ENCODE measurements around the gene MIF4GD. TPM values are rescaled to one million over a fixed set of nuclear protein-coding genes. Genes with fewer than 3 reads are reported as not detected.

Gene MIF4GD
- total and polyA plus RNA-seq, 10 of the 15 experiments (the other 5 are each of a cell fraction or from before 2014, with no cell fraction given): 22.8 to 96.2 (median 60.1) TPM

- no peak for TF ChIP-seq IRF5 (IDR thresholded peaks at IDR 0.05; ENCODE audit: borderline replicate concordance)
- no peak for TF ChIP-seq ZNF24 (IDR thresholded peaks at IDR 0.05)
- no peak for TF ChIP-seq ZNF207 (IDR thresholded peaks at IDR 0.05; ENCODE audit: borderline replicate concordance)
- no peak for TF ChIP-seq CBX3 (IDR thresholded peaks at IDR 0.05; ENCODE audit: borderline replicate concordance, low read depth)
- no peak for TF ChIP-seq PML (IDR thresholded peaks at IDR 0.05; ENCODE audit: low read length)
- TF ChIP-seq FOXK2 (IDR thresholded peaks at IDR 0.05): no peak
- TF ChIP-seq ATF7 (IDR thresholded peaks at IDR 0.05; ENCODE audit: low read depth): no peak
- TF ChIP-seq TBL1XR1 (IDR thresholded peaks at IDR 0.05; ENCODE audit: low read depth, low read length): no peak
Observed at GRCh38 chr17:75288359-75288758, 17.3 kb upstream of the MIF4GD start (continued).

- Histone ChIP-seq H3K79me2 (ENCODE audit: control insufficient read depth, insufficient read depth, low read length) (peaks cover 33% of the 10 kb centered on the region), H3K4me2 (ENCODE audit: control insufficient read depth, insufficient read depth) (peak overlapping the region; percentile 89), H3K27me3 (replicated peaks in 1 of 2; ENCODE audit: control insufficient read depth in 2 of 2, insufficient read depth in 2 of 2, low read length in 1 of 2) (no peaks in the 10 kb centered on the region), H3K27ac (ENCODE audit: control insufficient read depth, insufficient read depth) (no peak overlapping the region), H3K4me3 (peak overlapping the region; percentile 91), H2AFZ (ENCODE audit: control insufficient read depth, low read depth, low read length) (no peak overlapping the region), H3K4me1 (ENCODE audit: control insufficient read depth, insufficient read depth, low read length) (peaks cover 20% of the 10 kb centered on the region), H3K9ac (ENCODE audit: control insufficient read depth, insufficient read depth, low read length) (peak overlapping the region; percentile 66; the same call in 1 of the 2 replicates), H3K36me3 (ENCODE audit: control insufficient read depth in 2 of 2, insufficient read depth in 2 of 2, low read length in 1 of 2) (peaks cover 13 to 16% of the 10 kb centered on the region in 2 experiments), H4K20me1 (ENCODE audit: control insufficient read depth, insufficient read depth) (no peaks in the 10 kb centered on the region; the same call in 1 of the 2 replicates), H3K9me3 (replicated peaks; ENCODE audit: control insufficient read depth, insufficient read depth, low read length) (no peaks in the 10 kb centered on the region)
- intact Hi-C loops (cut with micrococcal nuclease; ENCODE audit: unreplicated experiment) (loop anchor here (5.0 kb wide), 1 partner anchor 35 kb away; no protein-coding TSS in a partner anchor), in situ Hi-C loops (cut with MboI) (no loop called here)
- ChIA-PET CTCF (interaction anchor here (0.9 to 2.8 kb wide), 3 partner anchors 16 to 125 kb away, joined by 4 to 46 read pairs (median 5); partner anchors contain the start of gene MIF4GD), RAD21 (ENCODE audit: unreplicated experiment) (no interaction called here), POLR2A (interaction anchor here (1.3 kb wide), 1 partner anchor 9 kb away, joined by 3 read pairs; no protein-coding TSS in a partner anchor), SMC1A (ENCODE audit: uncharacterized antibody, unreplicated experiment) (interaction anchor here (2.3 kb wide), 1 partner anchor 15 kb away, joined by 7 read pairs; no protein-coding TSS in a partner anchor)
- DNase-seq (ENCODE audit: low read depth, low spot score): no peak
- FAIRE-seq: no peak
- no peak for ATAC-seq
- BruUV-seq (replicated peaks): no TSS peak
- 77% methylated on average over 9 of the region's 9 CpGs for WGBS (ENCODE audit: insufficient coverage, insufficient replicate concordance, low lambda C conversion rate, missing lambda C conversion rate)
- TF ChIP-seq ZZZ3 (IDR thresholded peaks at IDR 0.05; ENCODE audit: control insufficient read depth, insufficient read length, low read depth) (no peak), NRF1 (conservative IDR thresholded peaks at IDR 0.05; ENCODE audit: low read depth, low read length) (no peak), REST (IDR thresholded peaks at IDR 0.05; ENCODE audit: low read depth, low read length) (no peak), IRF4 (IDR thresholded peaks at IDR 0.05; ENCODE audit: low read depth, low read length) (no peak), SREBF1 (IDR thresholded peaks at IDR 0.05; ENCODE audit: low read length) (no peak), HSF1 (IDR thresholded peaks at IDR 0.05; ENCODE audit: low read depth, low read length) (no peak)
- TF ChIP-seq, protein P1, sequence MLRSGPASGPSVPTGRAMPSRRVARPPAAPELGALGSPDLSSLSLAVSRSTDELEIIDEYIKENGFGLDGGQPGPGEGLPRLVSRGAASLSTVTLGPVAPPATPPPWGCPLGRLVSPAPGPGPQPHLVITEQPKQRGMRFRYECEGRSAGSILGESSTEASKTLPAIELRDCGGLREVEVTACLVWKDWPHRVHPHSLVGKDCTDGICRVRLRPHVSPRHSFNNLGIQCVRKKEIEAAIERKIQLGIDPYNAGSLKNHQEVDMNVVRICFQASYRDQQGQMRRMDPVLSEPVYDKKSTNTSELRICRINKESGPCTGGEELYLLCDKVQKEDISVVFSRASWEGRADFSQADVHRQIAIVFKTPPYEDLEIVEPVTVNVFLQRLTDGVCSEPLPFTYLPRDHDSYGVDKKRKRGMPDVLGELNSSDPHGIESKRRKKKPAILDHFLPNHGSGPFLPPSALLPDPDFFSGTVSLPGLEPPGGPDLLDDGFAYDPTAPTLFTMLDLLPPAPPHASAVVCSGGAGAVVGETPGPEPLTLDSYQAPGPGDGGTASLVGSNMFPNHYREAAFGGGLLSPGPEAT (IDR thresholded peaks at IDR 0.05; ENCODE audit: low read depth): no peak
Observed at GRCh38 chr17:75287221-75287620, 16.2 kb upstream of the MIF4GD start.
